Stimulated activated naive CD4-positive, alpha-beta T cell treated with Interleukin-2 at 50 U/mL for 16 hours (primary cell): ENCODE results near the gene M1AP.
"Not testable (repeated sequence)": the region's sequence is repeated elsewhere in the genome, so short reads cannot be mapped to it uniquely, and the experiment has no call there.

Experiments
- DNase-seq: peaks from one replicate; lab custom pipeline; 2025; lab: John Stamatoyannopoulos, UW

M1AP gene

DNA sequence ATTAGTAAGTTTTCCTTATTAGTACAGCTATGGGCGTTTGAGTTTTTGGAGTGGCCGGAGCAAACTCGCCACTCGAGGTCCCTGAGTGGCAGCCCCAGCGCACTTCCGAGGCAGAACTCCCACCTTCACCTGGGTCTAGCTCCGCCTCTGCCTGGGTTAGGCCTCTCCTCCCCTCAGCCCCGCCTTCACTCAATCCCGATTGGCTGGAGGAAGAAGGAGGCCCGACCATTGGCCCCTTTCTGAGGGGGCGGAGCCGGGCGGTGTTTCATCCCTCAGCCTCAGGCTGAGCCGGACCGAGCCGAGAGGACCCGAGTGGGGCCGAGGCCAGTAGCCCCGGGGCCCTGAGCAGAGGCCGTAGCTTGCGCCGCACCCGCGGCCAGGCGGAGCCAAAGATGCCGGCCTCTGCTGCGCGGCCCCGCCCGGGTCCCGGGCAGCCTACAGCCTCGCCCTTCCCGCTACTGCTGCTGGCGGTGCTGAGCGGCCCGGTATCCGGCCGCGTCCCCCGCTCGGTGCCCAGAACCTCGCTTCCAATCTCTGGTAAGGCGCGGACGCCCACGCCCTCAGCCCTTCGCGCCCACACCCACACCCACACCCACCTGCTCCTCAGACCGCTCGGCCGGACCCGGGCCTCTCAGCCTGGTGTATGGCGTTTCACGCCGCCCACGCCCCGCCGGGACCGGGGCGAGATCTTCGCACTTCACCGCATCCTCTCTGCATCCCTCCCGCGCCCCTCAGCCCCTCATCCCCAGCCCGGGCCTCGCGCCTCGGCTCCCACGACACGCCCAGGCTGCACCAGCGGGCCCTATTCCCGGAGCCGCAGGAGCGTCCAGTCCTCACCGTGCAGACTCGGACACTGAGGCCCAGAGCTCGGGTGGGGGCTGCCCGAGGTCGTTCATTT is 6.1 kb upstream of the M1AP start, which contains the start of gene SEMA4F:
SEMA4F (plus strand) TSS at position 263 of the 898 bp plus-strand sequence; CDS start at position 393, 130 bp downstream.
- DNase-seq, result peak; percentile 94

DNA sequence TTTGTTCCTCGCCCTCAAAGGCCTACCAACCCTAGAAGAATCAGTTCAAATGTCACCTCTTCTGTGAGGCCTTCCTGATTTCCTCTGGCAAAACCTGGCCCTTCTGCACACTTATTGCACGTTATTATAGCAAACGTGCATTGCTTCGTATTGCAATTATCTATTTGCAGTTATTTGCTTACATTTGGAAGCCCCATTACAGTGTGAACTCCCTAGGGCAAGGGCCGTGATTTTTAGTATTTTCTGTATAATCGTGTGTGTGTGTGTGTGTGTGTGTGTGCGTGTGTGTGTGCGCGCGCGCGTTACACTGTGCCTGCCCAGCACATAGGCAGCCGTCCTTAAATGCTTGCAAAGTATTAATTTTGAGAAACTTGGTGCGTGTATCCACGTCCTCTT is 5.5 kb upstream of the M1AP start:
- DNase-seq, result no peak

DNA sequence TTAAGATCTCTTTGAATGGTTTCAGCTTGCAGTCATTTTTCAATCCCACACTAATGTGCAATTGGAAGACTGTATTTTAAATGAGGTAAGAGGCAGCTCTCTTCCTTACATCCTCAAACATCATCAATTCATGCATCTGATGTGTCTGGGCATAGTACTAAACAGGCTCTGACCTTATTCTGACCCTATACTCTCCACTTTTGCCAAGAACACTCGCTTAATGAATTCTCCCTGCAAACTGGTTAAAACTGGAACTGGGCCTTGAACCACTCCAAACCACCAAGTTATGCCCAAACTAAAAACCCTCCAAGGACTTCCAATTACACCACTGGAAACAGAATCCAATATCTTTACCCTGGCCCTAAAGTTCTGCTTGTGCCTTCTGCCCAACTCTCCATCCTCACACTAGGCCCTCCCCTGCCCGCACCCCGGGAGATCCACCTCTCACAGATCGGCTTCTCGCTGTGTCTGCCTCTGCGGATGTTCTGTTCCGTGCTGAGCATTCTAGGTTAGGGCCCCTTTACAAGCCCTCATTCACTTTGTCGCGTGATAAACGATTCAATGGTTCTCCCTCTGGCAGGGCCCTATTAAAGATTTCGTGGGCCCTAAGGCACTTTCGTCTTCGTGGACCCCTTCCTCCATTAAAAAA is 1.2 kb downstream of the M1AP start:
- DNase-seq, result no peak

DNA sequence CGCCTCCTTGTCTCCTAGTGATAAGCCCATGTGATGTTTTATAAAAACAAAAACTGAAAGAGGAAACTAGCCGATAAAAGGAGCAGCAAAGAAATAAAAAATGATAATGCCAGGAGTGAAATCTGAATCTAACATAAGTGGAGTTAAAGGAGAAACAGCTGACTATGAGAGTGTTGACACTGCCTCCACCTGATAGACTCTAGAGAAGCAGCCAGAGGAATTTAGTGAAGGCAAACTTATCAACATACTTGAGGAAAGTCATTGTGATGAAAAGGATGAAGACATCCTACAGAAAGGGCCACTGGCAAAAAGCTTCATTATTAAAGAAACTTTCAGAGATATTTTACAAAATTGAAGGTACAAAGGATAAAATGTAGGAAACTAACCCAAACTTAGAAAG is 1.9 kb downstream of the M1AP start:
- DNase-seq, result no peak

DNA sequence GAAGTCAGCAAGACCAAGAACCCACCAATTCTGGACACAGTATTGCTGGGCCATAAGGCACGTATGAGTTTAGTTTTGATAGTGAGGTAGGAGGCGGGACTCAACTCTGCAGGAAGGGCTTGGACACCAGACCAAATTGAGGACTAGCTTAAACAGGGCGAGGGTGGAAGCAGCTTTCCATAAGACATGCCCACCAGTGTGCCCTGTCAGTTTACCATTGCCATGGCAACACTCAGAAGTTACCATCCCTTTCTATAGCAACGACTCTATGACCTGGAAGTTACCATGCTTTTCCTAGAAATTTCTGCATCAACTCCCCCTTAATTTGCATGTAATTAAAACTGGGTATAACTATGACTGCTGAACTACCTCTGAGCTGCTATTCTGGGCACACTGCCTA is 2.8 kb downstream of the M1AP start:
- no peak for DNase-seq

DNA sequence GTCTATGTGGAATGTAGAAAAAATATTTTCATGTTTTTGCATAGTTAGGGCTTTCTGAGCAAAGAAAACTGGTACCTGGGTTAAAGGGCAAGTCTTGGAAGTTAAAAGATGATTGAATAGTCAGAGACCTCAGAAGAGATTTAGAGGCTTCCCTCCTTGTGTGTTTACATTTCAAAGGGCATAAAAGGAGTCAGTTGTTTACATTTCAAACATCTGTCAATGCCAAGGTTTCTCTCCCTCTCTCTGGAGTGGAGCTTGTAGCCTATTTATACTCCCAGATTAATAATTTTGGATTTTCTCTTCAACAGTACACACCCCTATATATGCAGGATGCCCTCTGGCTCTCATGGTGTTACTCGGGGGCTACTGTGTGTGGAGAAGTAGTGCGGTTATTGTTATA is 8.6 kb downstream of the M1AP start:
- DNase-seq, result no peak

DNA sequence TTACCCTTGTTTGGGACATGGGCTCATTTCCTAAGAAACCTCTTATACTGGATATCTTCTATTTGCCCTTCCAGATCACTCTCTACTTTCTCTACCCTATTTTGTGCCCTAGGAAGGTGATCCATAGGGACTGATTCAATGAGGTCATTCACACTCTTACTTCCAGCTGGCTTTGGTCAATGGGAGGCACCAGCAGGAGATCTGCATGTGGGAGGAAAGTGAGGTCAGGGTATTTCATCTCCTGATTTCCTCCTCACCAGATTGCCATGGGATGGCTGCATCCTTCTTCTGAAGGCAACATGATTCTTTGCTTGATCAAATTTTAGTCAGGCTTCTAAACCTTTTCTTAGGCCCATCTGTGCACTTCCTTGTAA is 15.2 kb downstream of the M1AP start:
- DNase-seq, result no peak

DNA sequence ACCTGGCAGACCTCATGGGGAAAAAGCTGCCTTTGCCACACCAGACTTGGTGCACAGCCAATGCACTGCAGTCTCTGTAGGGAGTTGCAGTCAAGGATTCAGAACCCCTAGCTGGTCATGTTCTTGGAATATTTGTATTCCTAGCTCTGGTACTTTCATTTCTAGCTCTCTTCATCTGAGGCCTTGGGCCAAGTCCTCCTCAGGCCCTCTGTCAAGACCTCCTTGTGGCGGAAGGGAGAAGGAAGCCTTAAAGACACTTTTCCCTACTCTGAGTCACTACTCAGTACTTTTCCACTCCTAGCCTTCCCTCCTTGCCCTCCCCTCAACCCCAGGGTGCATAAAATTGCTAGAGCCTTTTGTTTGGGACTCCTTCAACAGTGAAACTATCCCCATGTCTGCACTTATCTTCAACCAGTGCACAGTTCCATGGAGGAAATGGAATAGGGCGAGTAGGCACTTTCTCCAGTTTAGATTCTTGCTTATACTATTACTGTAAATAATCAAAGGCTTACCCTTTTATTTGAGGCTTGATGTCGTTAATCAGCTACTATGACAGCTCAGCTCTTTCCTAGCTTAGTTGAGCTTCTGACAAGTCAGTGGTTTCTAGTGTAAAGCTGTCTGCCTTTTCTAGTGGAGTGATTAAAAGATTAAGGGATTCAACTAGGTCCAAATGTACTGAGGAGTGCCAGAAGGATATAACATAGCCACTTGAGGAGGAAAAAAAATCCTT is 15.8 kb downstream of the M1AP start:
- no peak for DNase-seq

DNA sequence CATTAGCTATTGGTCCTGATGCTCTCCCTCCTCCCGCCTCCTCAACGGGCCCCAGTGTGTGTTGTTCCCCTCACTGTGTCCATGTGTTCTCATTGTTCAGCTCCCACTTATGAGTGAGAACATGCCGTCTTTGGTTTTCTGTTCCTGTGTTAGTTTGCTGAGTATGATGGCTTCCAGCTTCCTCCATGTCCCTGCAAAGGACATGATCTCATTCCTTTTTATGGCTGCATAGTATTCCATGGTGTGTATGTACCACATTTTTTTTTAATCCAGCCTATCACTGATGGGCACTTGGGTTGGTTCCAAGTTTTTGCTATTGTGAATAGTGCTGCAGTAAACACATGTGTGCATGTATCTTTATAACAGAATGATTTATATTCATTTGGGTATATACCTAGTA is 17.7 kb downstream of the M1AP start:
- not testable (repeated sequence) for DNase-seq

DNA sequence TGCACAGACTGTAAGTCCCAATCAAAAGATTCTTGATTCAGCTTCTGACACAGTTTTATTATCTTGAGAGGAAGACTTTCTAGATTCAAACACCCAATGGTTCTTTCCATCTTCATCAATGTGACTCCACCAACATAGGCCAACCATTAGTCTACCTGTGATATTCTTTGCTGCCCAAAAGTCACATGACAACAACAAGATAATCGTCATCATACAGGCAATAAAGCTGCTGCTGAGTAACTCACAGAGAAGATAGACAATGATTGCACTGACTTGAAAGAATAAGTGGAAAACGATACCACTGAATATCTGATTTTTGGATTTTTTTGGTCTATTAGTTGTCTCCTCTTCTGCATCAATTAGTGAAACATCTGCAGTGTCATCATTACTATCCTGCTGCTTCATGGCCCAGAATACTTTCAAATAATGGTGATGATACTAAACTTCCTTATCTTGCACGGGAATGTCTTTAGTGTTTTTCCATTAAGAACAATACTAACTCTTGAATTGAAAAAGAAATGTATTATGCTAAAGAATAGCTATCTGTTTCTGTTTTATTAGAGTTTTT is 19.5 kb downstream of the M1AP start:
- DNase-seq, result no peak

DNA sequence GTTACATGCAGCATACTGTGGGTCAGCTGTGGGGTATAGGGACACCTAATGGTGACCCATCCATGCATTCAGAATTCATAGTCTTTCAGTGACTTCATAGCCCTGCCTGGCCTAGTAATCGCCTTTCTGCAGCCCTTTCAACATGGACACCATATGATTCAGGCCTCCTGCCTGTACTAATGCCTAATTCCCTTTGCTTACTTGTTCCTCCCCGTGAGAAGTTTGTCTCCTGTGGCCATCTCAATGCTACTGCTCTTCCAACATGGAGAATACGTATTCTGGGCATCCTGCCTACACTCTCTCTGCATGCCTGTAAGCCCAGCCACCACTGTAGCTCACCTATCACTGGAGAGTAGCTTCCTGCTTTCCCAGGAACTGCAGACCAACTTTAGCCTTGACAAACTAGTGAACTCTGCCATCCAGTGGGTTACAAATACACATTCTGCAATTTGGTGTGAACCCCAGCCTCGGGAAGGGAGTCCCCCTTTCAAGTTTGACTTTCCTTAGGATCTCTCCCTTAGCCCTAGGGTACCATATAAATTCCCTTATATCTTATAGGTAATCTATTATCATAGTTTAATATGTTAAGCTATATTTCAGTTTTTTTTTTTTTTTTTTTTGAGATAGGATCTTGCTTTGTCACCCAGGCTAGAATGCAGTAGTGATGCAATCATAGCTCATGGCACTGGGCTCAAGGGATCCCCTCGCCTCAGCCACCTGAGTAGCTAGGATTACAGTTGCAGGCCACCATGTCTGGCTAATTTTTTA is 22.3 kb downstream of the M1AP start:
- no peak for DNase-seq

DNA sequence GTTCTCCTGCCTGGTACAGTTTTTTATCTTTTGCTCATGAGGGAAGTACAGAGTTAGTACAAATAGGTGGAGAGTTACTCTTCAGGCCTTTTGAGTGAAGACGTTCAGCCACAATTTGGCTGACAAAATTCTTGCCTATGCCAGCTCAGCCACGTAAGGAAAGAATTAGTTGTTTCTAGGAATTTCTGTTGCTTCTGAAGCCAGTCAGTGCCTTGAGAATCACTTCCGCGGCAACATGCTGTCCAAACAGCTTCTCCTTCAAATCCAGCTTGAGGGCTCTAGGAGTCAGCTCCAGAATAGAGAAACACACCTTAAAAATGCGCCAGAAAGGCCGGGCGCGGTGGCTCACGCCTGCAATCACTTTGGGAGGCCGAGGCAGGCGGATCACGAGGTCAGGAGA is 27.5 kb downstream of the M1AP start:
- no peak for DNase-seq

DNA sequence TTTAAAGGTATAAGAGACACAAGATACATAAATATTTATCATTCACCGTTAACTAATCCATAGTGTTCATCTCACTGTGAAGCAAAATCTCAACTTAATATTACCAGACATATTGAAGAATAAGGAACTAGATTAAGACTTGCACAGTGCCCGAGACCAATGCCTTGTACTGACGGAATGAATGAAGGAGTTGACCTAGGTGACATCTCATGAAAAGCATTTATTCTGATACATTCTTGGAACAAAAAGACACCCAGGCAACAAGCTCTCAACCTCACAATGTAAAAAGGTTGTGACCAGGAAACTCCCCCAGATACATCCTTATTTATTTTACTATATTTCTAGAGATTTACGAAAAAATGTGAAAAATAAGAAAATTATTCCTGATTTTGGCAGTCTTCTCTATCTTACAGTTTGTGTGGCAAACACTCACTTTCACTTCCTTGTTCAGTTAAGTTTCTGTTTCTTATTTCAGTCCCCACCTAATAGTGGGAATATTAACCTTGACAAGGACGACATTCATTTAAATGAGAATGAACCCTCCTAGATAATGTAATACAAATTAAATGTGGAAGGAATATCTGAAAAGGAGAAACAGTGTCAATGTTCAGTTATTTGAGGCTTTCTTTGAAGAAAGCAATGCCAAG is 28.4 kb downstream of the M1AP start:
- DNase-seq, result no peak

DNA sequence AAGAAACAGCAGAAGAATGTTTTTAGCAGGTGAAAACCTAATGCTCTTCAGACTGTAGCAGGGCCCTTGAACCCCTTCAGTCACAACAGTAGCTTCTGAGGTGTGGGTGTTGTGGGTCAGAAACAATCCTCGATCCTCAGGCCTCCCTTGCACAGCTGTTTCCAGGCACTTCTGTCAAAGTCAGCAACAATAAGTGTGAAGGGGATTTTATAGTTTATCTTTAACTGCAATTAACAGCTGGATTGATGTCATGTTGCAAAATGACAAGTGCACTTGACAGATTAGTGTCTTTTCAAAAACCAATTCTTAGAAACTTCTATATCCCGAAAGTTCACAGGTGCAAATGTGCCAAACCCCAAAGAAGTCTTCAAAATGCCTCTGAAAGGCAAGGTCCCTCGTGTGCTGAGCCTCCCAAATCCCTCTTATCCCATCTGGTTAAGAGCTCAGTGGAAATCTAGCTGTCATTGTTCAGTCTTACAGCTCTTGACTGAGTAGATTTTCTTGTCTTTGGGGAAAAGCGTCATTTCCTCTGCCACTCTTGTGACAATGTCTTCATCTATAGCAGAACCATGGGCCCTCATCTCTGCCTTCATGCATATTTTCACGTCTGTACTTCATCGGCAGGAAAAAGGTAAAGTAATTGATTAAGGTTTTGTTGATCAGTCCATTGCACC is 29.6 kb downstream of the M1AP start:
- DNase-seq, result no peak

DNA sequence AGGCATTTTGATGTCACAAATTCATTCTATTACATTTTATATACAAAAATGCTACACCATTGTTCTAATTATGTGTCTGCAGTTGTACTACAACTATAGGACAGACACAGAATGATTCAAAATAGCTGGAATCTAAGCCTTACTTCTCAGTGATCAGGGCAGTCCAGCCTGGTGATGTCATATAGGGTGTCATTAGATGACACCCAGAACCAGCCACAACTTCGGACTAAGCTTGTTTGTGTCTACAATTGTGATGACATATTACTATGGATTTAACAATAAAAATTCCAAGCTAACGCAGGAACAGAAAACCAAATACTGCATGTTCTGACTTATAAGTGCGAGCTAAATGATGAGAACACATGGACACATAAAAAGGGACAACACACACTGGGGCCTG is 31.0 kb downstream of the M1AP start:
- DNase-seq, result no peak

DNA sequence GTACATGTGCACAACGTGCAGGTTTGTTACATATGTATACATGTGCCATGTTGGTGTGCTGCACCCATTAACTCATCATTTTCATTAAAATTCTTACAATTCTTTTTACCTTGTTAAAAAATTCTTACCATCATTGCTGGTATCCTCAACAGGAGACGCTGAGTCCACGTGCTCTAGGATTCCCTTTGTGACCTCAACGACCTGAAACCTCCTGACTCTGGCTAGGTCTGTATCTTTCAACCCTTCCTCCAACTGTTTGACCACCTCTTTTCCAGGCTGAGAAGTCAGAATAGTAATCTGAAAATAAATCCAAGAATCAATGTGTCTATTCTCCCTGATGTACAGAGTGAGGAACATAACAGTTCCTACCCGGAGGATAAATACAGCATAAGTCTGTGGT is 41.2 kb downstream of the M1AP start:
- DNase-seq, result no peak

DNA sequence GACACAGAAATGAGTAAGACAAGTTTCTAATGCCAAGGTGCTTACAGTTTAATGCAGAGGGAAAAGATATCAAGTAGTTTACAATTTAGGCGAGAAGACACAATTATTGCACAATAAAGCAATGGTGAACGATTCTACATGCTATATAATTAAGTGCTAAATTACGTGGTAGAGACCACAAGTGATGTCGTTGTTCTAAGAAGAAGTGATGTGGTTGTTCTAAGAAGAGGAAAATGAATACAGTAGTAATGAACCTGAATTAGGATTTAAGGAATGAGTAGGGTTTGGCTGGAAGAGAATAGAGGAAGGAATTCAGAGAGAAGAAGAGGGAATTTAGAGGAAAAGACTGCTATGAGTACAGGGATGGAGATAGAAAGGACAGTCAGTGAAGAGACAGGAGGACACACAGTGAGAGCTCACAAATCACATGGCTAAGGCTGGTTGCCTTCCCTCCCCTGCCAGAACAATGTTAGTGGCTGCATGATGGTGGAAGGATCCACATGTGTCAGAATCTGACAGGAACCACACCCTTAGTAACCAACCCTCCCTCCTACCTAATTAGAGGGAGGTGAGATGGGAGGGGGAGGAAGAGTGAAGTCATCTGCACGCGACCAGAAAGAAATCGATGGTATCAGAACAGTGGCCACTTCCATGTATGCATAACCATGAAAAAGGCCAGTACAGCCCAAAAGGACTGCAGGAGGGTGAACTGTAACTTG is 44.7 kb downstream of the M1AP start:
- no peak for DNase-seq

DNA sequence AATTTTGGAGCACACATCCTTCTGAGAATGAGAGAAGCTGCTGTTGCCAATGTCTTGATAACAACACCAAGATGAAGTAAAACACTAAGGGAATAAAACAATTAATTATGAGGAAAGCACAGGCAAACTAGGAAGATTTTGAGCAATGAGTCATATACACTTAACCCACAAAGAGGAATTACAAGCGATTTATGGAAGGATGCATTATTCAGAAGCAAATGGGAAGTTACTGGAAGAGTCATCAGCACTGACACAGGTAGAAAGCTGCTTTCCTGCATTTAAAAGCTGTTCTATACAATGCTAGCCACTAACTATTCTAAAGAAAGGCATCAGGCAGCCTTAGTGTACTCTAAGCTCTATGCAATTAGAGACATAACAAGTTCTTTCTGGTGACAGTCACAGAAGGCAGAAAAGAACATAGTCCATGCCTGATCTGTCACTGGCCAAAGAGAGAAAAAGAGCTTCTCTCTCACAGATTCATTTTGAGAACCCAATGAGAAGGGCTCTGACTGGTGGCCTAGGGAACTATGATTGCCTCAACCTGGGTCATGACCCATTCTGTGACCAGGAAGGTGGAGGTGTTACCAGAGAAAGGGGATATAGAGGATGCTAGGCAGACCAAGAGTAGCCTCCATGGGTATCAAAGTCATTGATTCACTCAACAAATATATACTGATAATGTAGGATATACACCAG is 45.4 kb downstream of the M1AP start:
- no peak for DNase-seq

DNA sequence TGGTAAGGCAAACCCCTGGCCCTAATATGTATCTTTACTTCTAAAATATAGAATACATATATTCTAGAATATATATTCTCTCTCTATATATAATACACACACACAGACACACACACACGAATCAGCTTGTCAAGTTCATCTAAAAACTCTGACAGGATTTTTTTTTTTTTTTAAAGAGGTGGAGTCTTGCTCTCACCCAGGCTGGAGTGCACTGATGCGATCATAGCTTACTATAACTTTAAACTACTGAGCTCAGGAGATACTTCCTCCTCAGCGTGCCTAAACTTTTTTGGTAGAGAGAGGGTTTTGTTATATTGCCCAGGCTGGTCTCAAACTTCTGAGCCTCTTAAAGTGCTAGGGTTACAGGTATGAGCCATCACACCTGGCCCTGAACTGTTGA is 48.5 kb downstream of the M1AP start:
- no peak for DNase-seq
